NCI-H345 (cell line): Measurements from ENCODE around the gene PAK2.
"Not testable (repeated sequence)": the region's sequence is repeated elsewhere in the genome, so short reads cannot be mapped to it uniquely, and the experiment has no call there.

Source experiments
- DNase-seq: peaks from one replicate; lab custom pipeline; 2025; lab: John Stamatoyannopoulos, UW

PAK2 gene

DNA sequence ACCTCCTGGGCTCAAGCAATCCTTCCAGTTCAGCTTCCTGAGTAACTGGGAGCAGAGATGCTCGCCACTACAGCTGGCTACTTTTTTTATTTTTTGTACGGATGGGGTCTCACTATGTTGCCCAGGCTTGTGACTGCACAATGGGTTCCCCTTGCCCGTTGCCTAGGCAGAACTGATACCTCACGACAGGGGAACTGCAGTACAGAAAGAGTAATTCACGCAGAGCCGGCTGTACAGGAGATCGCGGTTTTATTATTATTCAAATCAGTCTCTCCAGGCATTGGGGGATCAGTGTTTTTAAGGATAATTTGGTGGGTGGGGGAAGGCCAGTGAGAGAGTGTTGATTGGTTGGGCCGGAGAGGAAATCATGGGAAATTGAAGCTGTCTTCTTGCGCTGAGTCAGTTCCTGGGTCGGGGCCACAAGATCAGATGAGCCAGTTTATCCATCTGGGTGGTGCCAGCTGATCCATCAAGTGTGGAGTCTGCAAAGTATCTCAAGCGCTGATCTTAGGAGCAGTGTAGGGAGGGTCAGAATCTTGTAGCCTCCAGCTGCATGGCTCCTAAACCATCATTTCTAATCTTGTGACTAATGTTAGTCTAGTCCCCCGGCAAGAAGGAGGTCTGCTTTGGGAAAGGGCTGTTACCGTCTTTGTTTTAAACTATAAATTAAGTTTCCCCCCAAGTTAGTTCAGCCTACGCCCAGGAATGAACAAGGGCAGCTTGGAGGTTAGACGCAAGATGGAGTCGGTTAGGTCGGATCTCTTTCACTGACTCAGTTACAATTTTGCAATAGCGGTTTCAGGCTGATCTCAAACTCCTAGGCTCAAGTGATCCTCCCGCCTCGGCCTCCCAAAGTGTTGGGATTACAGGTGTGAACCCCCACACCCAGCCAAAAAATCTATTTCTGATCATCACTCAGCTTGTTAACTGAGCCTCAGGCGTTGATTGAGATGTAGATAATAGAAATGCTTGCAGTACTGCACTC, 104.9 kb downstream of the PAK2 start:
- DNase-seq, result not testable (repeated sequence)

DNA sequence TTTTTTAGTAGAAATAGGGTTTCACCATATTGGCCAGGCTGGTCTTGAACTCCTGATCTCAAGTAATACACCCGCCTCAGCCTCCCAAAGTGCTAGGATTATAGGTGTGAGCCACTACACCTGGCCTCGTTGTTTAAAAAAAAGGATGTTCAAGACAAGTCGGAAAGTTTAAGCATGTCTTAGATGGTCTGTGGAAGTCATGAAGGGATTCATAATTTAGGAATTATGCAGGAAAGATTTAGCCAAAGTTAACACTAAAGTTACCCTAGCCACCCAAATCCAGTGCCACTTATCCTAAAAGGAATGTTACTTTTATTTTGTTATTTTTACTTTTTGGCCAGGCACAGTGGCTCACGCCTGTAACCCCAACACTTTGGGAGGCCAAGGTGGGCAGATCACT, 108.7 kb downstream of the PAK2 start:
- DNase-seq, result not testable (repeated sequence)

DNA sequence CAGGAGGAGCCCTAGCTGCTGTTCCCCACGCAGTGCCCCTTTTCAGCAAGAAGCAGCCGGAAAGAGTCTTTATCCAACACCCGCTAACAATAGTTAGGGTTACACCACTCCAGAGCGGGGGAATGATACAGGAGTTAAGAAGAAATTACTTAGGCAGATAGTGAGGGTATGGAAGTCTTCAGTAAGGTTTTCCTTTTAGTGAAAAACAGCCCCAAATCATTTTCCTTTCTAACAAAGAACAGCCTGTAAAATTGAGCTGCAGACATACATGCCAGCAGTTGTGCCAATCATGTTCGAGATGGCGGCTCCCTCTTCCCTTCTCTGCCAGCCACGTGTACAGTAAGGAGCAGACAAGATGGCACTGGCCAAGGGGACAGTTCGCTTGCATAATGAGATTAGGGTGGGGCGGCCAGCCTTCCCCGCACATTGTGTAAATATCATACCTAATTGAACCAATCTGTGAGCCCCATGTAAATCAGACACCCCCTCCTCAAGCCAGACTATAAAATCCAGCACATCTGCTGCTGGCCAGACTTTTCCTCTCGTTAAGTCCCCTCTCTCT, 109.6 kb downstream of the PAK2 start:
- DNase-seq, result no peak

DNA sequence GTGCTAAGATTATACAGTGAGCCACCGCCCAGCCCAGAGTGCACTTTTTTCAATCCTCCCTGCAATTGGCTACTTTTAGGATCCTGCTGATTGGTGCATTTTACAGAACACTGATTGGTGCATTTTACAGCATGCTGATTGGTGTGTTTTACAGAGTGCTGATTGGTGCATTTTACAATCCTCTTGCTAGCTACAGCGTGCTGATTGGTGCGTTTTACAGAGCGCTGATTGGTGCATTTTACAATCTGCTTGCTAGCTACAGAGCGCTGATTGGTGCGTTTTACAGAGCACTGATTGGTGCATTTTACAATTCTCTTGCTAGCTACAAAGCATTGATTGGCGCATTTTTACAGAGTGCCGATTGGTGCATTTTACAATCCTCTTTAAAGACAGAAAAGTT, 123.3 kb downstream of the PAK2 start:
- DNase-seq, result not testable (repeated sequence)

DNA sequence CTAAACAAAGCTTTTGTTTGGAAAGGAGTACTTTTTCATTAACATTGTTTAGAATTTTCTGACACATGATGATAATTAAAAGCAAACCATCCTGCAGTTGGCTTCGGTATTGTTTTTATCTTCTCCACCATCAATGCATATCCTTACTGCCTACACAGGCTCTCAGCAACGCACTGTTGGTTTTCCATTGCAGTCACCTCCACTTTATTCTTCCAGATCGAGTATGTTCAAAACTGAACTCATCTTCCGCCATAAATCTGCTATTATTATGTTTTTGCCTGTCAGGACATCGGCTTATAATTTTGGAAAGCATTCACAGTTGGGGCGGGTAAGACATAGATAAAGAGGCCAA, 127.5 kb downstream of the PAK2 start:
- DNase-seq, result peak; percentile 50

DNA sequence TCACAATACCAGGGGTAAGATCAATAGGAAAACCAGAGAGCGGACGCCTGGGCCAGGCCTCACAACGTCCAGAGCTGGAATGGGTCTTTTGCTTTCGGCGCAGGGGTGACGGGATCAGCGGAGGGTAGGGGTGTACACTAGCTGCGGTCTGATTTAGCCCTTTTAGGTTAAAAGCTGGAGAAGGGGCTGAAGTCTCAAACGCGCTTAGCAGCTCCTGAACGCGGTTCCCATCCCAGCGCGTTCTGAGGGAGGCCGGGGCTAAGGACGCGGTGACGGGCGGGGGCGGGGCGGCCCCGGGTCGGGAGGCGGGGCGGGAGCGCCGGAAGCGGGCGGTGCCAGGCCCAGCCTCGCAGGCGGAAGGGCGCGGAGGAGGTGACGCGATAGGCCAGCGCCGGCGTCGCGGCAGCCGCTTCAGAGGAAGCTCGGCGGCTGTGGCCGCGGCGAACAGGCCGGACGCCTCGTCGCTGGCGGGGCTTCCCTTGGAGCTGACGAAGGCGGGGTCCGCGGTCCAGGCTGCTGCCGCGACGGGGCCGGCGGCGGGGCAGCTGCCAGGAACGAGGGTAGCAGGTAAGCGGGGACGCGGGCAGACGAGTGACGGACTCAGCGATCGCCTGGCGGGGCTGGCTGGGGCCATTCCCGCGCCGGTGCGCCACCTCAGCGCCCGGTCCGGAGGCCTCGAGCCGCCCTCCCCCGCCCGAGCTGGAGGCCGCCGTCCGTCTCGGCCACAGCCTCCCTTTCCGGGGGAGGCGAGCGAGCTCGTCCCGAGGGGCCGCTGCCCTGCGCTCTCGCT, 128.0 kb downstream of the PAK2 start, which contains the start of gene SENP5:
TSS of gene SENP5 (plus strand) at position 414 of the 790 bp plus-strand sequence. CDS start 17,262 bp downstream, outside the sequence.
- DNase-seq, result peak; percentile 97

DNA sequence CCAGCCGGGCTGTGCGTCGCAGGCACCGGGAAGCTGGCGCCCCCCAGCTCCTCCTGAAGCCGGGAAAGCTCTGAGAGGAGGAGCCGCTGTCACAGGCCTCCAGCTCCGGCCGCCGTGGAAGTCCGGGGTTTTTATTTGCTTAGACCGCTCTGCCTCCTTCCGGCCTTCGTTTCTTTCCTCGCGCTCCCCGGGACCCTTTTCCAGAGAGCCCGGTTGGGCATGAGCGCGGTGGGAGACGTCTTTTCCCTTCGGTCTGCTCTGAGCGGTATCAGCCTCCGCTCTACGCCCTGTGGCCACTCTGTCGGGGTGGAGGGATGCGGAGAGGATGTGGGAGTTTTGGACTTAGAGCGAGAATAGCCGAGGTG, 128.6 kb downstream of the PAK2 start:
- peak; percentile 45 for DNase-seq

DNA sequence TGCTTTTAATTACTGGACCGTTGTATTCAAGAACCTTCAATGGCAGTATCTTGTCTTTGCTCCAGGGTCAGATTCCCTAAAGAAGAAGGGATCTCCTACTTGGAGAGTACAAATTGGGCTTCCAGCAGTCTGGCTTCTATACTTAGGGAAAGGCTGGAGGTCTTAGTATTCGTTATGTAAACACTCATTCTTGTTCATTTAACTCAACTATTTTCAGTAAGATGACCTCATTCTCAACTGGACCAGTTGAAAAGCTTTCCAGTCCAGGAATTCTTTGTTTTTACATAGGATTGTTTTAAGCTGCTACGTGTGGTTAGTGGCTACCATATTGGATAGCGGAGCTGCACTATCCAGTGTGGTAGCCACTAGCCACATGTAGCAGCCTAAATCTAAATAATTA, 132.7 kb downstream of the PAK2 start:
- no peak for DNase-seq

DNA sequence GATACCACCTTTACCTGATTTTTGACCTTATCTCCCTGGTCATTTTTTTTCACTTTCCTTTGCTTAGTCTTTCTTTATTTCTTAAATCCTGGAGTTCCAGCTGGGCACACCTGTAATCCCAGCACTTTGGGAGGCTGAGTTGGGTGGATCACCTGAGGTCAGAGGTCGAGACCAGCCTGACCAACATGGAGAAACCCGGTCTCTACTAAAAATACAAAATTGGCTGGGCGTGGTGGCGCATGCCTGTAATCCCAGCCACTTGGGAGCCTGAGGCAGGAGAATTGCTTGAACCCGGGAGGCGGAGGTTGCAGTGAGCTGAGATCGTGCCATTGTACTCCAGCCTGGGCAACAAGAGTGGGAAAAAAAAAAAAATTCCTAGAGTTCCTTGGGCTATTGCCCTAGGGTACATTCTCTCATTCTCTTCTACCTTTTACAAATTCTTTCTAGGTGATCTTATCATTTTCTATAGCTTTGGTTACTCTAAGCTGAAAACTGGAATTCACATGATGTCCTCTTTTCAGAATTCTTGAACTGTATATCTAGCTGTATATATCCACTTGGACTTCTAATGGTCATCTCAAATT, 134.9 kb downstream of the PAK2 start:
- not testable (repeated sequence) for DNase-seq

DNA sequence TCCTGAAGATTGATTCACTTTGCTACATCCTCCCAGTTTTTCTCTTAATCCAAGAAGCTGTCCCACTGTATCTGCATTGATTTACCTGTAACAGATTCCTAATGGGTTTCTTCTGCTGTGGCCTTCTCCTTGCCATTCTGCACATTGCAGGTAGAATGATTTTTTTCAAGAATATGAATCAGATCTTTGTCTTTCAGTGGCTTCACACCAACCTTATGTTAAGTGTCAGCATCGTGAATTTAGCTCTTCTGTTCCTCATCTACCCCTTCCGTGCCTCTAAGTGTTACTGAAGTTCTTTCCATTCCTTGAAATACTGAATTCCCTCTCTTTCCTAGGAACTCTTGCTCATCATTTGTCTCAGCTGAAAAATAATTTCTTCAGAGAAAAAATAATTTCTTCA, 135.6 kb downstream of the PAK2 start:
- no peak for DNase-seq
